HTERT RPE-1 (cell line): ENCODE data around the gene CBL.

ENCODE experiments used
- in situ Hi-C: fragments of 300-500 bp; cut with MboI; formaldehyde crosslinking; loops from 4 replicates; pipeline ENCODE4 v1.14.3; 2020; ENCODE audit warnings: low sequenced_read_pairs

Gene CBL

DNA sequence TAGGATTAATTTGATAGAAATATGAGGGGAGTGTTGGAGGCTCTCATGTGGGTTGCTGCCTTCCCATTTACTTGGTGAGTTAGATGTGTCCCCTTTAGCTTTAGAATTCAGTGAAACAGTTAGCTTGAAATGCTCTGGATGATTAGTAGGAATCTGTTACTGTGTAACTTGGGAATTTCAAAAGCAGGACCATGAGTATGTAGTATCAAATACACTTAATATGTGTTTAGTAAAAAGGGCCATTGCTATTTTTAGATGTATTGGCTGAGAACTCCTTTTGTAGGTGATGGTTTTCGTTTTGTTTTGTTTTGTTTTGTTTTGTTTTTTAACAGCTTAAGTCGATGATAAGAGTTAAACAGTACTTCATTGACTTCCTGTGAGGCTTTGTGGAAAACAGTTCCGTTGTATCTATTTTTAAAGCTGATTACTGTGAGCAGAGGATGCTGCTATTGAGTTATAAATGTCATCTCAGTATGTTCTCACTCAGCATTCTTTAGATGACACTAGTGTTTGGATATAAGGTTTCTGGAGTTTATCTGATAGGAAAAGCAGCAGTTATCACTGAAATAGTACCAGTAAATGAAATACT is 57.3 kb downstream of the CBL start:
- in situ Hi-C loops, result no loop called here

- in situ Hi-C loops, result no loop called here
Observed at GRCh38 chr11:119266063-119266462, 59.9 kb downstream of the CBL start.

GRCh38 chr11:119266517-119267255 is 60.5 kb downstream of the CBL start:
- in situ Hi-C loops, result no loop called here

DNA sequence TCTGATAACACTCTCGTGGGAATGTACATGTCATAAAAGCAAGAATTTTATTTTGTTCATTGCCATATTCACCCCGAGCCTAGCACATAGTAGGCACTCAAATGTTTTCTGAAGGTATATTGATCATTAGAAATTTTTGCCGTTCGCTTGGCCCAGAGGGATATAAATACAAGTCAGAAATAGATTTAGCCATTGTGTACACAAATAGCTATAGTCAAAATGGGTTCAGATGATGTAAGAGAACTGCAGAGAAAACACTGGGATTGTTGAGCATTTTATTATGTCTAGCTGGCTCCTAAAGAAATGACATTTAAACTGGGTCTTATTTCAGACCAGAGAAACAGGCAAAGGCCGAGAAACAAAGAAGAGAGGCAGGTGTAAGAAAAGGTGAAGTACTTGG is 61.5 kb downstream of the CBL start:
- in situ Hi-C loops, result no loop called here

- in situ Hi-C loops, result no loop called here
Observed at GRCh38 chr11:119273721-119274120, 67.6 kb downstream of the CBL start.

GRCh38 chr11:119277660-119278059 is 71.5 kb downstream of the CBL start:
- in situ Hi-C loops, result no loop called here

DNA sequence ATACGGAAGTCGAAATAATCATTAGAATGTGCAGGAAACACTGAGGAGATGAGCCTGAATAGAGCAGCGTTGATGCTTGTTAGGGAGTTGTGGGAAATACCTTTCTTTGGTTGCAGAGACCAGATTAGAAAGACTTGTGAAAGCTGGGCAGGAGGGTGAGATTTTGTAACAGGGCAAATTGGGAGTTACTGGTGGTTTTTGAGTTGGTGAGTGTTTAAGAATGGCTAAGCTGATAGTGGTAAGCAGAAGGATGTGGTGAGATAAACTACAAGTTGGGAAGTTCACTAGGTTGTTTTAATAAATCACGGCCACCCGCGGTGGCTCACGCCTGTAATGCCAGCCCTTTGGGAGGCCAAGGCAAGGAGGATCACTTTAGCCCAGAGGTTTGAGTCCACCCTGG is 76.4 kb downstream of the CBL start:
- in situ Hi-C loops, result no loop called here

DNA sequence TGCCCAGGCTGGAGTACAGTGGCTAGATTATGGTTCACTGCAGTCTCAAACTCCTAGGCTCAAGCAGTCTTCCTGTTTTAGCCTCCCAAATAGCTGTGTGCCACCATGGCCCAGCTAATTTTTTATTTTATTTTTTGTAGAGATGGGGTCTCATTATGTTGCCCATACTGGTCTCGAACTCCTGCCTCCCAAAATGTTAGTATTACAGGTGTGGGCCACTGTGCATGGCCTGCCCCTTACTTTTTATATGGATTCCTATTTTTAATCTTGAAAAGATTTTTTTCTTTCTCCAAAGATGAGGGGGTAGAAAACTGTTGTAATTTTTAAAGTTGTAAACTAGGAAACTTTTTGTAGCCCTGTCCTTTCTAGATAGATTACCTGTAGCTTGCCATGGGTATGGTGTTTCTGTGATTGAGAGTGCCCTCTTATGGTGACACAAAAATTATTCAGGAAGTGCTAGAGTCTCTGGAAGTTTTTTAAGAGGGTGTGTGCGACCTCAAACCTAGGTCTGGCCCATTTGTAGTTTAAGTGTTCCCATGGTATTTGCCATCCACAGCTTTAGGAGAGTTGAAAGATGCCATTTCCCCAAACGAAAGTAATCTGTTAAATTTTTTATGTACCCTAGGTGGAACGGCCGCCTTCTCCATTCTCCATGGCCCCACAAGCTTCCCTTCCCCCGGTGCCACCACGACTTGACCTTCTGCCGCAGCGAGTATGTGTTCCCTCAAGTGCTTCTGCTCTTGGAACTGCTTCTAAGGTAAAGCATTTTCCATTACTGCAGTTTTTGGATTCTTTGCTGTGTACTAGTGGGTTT is 78.4 kb downstream of the CBL start:
- in situ Hi-C loops, result no loop called here

- in situ Hi-C loops, result no loop called here
Observed at GRCh38 chr11:119285431-119285830, 79.3 kb downstream of the CBL start.

DNA sequence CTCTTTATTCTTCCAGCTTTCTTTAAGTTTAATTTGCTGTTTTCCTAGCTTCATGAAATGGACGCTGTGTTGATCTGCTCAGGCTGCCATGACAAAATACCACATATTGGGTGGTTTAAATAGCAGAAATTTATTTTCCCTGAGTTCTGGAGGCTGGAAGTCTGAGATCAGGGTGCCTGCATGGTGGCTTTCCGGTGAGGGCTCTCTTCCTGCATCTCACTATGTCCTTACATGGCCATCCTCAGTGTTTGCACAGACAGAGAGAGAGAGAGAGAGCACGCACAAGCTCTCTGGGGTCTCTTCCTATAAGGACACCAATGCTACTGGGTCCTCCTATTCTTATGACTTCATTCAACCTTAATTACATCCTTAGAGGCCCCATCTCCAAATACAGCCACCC is 82.1 kb downstream of the CBL start:
- in situ Hi-C loops, result no loop called here

DNA sequence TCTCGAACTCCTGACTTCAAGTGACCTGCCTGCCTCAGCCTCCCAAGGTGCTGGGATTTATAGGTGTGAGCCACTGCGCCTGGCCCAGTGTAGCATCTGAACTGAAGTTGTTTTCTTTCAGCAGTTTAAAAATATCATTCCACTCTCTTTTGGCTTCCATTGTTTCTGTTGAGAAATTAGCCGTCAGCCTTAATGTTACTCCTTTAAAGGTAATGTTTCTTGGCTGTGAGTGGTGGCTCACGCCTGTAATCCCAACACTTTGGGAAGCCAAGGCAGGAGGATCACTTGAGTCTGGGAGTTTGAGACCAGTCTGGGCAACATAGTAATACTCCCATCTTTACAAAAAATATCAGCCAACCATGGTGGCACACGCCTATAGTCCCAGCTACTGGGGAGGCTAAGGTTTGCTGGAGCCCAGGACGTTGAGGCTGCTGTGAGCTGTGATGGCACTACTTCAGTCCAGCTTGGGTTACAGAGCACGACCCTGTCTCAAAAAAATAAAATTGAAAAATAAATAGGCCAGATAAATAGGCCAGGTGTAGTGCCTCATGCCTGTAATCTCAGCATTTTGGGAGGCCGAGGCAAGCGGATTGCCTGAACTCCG is 84.9 kb downstream of the CBL start:
- in situ Hi-C loops, result no loop called here

GRCh38 chr11:119293461-119293860 is 87.3 kb downstream of the CBL start:
- in situ Hi-C loops, result no loop called here

DNA sequence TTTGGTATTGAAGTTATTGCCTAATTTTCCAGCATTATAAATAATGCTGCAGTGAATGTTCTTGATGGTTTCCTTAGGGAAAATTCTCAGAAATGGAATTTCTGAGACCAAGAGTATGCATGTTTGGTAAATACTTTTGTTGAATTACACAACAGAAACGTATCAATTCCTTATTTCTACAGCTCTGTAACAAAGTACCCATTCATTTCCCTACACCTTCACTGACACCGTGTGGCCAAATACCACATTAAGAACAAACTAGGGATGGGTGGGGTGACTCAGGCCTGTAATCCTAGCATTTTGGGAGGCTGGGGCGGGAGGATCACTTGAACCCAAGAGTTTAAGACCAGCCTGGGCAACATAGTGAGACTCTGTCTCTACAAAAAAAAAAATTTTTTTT is 89.0 kb downstream of the CBL start:
- in situ Hi-C loops, result no loop called here

GRCh38 chr11:119297938-119298337 is 91.8 kb downstream of the CBL start:
- in situ Hi-C loops, result no loop called here

DNA sequence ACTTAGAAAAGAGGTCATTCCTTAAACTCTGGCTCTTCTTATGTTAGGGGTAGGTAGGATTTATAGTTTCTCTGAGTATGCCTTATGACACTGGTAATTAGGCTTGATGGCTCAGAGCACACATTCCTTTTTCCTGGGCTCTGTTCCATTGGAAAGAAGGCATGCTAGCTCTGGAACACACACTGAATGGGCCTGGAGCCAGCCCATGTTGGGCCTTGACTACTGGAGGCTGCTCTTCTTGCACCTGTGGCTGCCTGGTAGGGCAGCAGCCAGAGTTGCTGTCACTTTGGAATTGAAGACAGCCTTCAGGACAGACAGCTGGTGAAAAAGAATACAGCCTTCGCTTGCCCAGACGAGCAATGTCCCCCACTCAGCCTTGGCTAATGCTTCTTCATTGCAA is 92.6 kb downstream of the CBL start:
- in situ Hi-C loops, result no loop called here

DNA sequence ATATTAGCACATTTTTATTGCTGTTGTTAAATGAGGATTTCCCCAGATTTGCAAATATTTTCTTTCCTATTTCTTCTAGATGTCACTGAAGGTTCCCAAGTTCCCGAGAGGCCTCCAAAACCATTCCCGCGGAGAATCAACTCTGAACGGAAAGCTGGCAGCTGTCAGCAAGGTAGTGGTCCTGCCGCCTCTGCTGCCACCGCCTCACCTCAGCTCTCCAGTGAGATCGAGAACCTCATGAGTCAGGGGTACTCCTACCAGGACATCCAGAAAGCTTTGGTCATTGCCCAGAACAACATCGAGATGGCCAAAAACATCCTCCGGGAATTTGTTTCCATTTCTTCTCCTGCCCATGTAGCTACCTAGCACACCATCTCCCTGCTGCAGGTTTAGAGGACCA is 93.3 kb downstream of the CBL start:
- in situ Hi-C loops, result no loop called here

GRCh38 chr11:119300198-119300964 is 94.2 kb downstream of the CBL start:
- in situ Hi-C loops, result no loop called here

- in situ Hi-C loops, result no loop called here
Observed at GRCh38 chr11:119303227-119303718, 97.1 kb downstream of the CBL start.

GRCh38 chr11:119305556-119306372 is 99.6 kb downstream of the CBL start:
- in situ Hi-C loops, result no loop called here

DNA sequence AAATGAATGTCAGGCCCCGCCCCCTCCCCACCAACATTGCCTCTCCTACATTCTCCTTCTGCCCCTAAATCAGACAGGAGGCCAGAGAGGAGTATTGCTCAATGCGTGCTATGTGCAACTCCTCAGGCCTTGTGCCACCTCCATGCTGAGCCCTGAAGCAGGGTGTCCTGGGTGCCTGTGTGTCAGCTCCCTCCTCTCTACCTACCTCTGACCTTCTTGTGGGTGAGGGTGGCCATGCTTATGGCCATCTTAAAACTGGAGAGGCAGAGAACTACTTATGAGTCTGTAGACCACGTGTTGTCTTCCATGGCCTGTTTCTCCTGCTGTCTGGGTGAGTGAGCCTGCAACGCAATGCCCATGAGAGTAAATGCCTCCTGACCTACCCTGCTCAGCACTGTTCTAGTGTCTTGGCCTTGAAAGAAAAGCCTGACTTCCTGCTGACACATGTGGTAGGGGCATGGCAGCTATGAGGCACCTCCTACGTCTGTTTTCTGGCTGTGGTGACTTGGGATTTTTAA is 100.3 kb downstream of the CBL start:
- in situ Hi-C loops, result no loop called here
